ENCODE results near the gene ACVRL1.
A peak's percentile ranks its signal among the peaks of the same experiment; 100 is the strongest.

Gene ACVRL1

DNA sequence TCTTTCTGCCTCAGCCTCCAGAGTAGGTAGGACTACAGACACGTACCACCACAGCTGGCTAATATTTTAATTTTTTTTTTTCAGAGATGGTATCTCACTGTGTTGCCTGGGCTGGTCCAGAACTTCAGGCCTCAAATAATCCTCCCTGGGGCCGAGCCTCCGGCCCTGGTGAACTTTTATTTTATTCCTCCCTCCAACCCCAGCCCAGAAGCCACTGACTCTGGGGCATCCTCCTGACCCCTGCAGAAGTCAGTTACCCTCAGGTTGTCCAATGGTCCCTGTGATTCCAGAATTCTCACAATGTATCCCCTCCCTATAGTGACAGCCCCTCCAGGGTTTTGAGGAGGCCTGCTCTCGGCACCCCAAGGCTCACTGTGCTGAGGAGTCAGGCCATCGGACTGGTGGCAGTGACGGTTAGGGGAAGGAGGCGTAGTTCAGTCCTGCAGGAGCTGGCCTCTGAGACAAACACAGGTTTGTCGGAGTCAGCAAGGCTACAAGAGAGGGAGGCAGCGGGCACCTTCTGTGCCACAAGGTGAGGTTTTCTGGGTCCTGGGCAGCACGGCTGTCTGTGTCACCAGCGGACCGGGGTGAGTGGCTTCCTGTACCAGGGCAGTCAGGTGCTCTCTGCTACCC, 39.4 kb upstream of the ACVRL1 start:
- FAIRE-seq (no peak), DNase-seq (ENCODE audit: insufficient read length) (no peak)
- TF ChIP-seq TAF1 (IDR thresholded peaks at IDR 0.05; ENCODE audit: borderline replicate concordance, low read depth, low read length) (no peak), POLR2AphosphoS5 (IDR thresholded peaks at IDR 0.05; ENCODE audit: low read depth, low read length) (no peak), POLR2A (IDR thresholded peaks at IDR 0.05; ENCODE audit: low read depth, low read length) (no peak)

DNA sequence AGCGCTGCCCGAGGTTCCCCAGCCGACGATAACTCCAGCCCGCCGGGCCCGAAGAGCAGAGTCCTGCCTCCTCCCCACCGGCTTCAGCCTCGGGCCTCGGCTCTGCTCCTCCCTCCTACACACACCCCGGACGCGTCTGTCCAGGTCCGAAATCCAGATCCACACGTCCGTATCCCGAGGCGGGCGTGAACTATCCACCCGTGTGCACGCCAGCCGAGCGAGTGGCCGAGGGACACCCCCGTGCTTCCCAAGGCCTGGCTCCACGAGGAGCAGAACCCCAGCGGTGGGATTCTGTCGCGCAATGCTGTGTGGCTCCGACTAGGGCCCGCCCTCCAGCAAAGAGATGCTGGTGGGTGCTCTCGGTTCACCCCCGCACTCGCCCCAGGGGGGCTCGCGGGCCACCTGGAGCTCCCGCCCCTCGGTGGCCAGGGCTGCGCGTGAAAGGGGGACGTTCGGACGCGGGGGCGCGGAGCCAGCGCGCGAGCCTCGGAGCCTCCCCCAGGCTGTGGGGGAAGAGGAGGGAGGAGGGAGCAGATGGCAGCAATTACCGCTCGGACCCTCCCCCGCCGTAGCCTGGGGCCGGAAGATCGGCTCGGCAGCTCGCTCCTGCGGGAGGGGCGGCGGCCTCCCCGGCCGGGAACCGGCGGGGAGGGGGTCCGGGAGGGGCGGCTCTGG, 38.3 kb upstream of the ACVRL1 start:
- FAIRE-seq: no peak
- DNase-seq (ENCODE audit: insufficient read length): no peak
- no peak for TF ChIP-seq TAF1 (IDR thresholded peaks at IDR 0.05; ENCODE audit: borderline replicate concordance, low read depth, low read length)
- no peak for TF ChIP-seq POLR2AphosphoS5 (IDR thresholded peaks at IDR 0.05; ENCODE audit: low read depth, low read length)
- TF ChIP-seq POLR2A (IDR thresholded peaks at IDR 0.05; ENCODE audit: low read depth, low read length): no peak

DNA sequence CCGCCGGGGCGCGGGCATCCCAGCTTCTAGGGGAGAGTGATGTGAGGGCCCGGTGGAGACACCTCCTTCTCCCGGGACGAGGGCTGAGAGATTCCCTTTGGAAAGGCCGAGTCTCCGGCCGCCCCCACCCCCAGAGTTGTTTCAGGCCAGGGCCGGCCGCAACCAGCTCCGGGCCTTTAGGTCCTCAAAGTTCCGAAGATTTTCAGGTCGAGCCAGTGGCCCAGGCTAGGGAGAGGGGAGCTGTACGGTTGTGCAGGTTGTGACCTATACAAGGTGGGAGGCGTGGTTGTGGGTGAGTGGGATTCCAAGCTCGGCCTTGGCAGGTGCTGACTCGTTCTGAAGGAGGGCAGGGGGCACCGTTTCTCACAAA, 37.8 kb upstream of the ACVRL1 start:
- DNase-seq (ENCODE audit: insufficient read length): no peak
- no peak for FAIRE-seq
- TF ChIP-seq TAF1 (IDR thresholded peaks at IDR 0.05; ENCODE audit: borderline replicate concordance, low read depth, low read length): no peak
- no peak for TF ChIP-seq POLR2A (IDR thresholded peaks at IDR 0.05; ENCODE audit: low read depth, low read length)
- no peak for TF ChIP-seq POLR2AphosphoS5 (IDR thresholded peaks at IDR 0.05; ENCODE audit: low read depth, low read length)

DNA sequence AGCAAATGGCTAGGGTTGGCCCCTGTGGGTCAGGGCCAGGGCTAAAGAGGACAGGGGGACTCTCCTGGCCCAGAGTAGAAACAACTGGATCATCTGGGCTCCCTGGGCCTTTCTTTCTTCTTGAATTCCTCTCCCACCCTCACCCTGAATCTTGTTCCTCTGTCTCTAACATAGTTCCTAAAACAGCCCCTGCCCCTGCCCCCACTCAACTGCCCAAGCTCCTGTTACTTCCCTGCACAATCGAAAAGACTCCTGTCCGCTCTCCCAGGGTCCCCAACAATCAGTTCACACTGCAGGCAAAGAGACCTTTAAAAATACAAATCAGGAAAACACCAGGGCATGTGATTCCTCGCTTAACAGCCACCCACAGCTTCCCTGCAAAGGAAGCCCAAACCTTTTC, 37.4 kb upstream of the ACVRL1 start:
- TF ChIP-seq TAF1 (IDR thresholded peaks at IDR 0.05; ENCODE audit: borderline replicate concordance, low read depth, low read length) (no peak), POLR2A (IDR thresholded peaks at IDR 0.05; ENCODE audit: low read depth, low read length) (no peak), POLR2AphosphoS5 (IDR thresholded peaks at IDR 0.05; ENCODE audit: low read depth, low read length) (no peak)
- no peak for DNase-seq (ENCODE audit: insufficient read length)
- FAIRE-seq: no peak

DNA sequence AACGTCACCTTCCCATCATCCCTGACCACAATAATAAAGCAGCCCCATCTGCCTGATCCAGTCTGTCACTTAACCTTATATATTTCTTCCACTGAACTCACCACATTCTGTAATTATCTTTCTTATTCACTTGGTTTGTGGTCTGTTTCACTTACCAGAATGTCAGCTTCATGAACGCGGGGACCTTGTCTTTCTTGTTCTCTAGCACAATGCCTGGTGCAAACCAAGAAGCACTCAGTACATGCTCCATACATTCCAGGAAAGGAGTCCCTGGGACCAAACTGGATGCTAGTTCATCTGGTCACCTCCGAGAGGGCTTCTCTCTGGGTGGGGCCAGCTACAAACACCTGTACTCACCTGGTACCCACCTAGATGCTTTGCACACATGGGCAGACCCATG, 36.8 kb upstream of the ACVRL1 start:
- DNase-seq (ENCODE audit: insufficient read length): no peak
- TF ChIP-seq TAF1 (IDR thresholded peaks at IDR 0.05; ENCODE audit: borderline replicate concordance, low read depth, low read length): no peak
- no peak for TF ChIP-seq POLR2AphosphoS5 (IDR thresholded peaks at IDR 0.05; ENCODE audit: low read depth, low read length)
- no peak for TF ChIP-seq POLR2A (IDR thresholded peaks at IDR 0.05; ENCODE audit: low read depth, low read length)
- FAIRE-seq: no peak

DNA sequence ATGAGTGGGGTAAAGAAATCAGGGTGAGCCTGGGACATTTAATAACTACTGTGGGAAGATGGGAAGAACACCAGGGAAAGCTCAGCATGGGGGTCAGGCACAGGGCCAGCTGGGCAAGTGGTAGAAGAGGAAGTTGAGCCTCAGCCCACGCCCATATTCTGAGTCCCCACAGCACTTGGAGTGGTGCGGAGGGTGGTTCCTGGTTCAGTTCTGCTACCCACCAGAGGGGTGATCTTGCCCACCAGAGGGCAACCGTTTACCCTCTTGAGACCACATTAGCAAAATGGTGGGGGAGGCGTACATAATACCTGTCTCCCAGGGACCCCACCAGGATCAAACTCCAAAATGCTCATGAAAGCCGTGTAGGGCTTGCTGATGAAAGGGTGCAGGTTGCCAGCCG, 36.2 kb upstream of the ACVRL1 start:
- FAIRE-seq: peak; percentile 27
- TF ChIP-seq TAF1 (IDR thresholded peaks at IDR 0.05; ENCODE audit: borderline replicate concordance, low read depth, low read length) (no peak), POLR2A (IDR thresholded peaks at IDR 0.05; ENCODE audit: low read depth, low read length) (no peak), POLR2AphosphoS5 (IDR thresholded peaks at IDR 0.05; ENCODE audit: low read depth, low read length) (no peak)
- DNase-seq (ENCODE audit: insufficient read length): no peak

DNA sequence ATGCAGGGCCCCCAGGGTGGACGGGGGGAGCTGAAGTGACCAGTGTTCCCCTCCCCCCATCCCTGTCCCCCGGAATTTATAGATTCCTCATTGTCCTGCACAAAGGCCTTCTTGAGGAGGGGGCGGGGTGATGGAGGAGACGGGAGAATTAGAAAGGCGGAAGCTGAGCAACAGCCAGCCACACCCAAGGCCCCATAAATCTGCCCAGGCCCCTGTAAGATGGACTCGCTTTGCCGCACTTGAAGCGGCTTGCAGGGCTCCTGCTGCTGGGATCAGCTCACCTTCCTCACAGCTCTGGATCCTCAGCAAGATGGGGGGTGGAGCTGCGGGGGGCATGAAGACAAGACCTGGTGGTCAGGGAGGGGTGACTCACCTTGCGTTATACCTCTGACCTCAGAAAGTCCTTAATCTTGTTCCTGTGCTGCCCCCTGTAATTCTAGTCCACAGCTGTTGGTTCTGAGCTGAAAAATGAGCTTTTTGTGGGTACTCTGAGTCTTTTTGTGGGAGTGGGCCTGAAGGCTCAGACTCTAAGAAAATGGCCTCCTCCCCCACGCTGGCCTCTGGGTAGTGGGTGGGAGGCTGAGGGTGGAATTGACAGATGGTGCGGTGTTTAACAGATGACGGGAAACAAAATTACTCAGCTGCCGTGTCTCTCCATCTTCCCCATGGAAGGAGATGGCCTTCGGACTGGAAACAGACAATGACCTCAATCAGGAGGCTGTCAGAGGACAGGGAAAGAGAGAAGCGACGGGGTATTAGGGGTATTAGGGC, 35.2 kb upstream of the ACVRL1 start:
- DNase-seq (ENCODE audit: insufficient read length): no peak

DNA sequence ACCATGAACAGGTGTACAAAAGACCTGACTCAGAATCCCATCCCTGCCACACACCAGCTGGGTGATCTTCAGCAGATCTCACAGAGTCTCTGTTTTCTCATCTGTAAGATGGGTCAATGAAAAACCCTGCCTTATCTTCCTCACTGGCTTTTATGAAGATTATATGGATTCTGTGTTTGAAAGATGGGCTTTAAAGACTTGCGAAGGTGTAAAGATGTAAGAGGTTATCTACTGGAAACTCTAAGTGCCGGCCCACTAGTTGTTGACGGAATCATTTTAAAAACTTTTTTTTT, 34.7 kb upstream of the ACVRL1 start:
- FAIRE-seq: no peak
- DNase-seq (ENCODE audit: insufficient read length): no peak
- no peak for TF ChIP-seq POLR2A (IDR thresholded peaks at IDR 0.05; ENCODE audit: low read depth, low read length)
- TF ChIP-seq TAF1 (IDR thresholded peaks at IDR 0.05; ENCODE audit: borderline replicate concordance, low read depth, low read length): no peak
- TF ChIP-seq POLR2AphosphoS5 (IDR thresholded peaks at IDR 0.05; ENCODE audit: low read depth, low read length): no peak

More for the DNA sequence above, 35.2 kb upstream of the ACVRL1 start:
- no peak for FAIRE-seq
- no peak for TF ChIP-seq POLR2AphosphoS5 (IDR thresholded peaks at IDR 0.05; ENCODE audit: low read depth, low read length)
- no peak for TF ChIP-seq TAF1 (IDR thresholded peaks at IDR 0.05; ENCODE audit: borderline replicate concordance, low read depth, low read length)
- no peak for TF ChIP-seq POLR2A (IDR thresholded peaks at IDR 0.05; ENCODE audit: low read depth, low read length)

DNA sequence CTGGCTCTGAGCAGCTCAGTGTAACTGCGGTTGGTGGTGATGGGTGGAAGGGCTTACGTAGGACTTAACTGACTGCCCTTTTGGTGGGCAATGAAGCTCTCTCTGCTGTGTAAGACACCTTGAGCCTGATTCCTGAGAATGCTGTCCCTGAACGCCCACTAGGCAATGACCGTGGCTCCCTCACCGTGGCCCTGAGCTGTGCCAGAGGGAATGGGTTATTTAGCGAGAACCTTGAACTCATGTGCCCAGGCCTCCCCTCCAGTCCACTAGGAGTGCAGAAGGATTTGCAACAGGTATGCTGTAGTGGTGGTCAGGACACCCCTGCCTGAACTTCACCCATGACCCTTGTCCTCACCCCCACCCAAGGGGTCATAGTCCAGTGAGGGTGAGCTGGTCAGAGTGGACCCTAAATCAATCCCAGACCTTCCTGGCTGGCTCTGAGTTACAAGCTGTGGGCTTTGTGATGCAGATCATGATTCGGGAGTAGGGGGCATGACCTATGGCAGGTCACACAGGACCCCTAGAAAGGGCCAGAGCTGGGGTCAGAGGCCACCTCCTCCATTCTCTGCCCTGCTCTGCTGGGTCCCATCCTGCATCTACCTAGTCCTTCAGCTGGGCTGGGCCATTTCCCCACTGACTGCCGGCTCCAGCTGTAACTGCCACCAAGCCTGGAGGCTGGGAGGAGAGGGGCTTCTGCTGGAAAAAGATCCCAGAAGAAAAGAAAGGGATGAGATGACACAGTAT, 33.9 kb upstream of the ACVRL1 start:
- DNase-seq (ENCODE audit: insufficient read length) (no peak), FAIRE-seq (no peak)
- TF ChIP-seq POLR2A (IDR thresholded peaks at IDR 0.05; ENCODE audit: low read depth, low read length) (no peak), TAF1 (IDR thresholded peaks at IDR 0.05; ENCODE audit: borderline replicate concordance, low read depth, low read length) (no peak), POLR2AphosphoS5 (IDR thresholded peaks at IDR 0.05; ENCODE audit: low read depth, low read length) (no peak)

DNA sequence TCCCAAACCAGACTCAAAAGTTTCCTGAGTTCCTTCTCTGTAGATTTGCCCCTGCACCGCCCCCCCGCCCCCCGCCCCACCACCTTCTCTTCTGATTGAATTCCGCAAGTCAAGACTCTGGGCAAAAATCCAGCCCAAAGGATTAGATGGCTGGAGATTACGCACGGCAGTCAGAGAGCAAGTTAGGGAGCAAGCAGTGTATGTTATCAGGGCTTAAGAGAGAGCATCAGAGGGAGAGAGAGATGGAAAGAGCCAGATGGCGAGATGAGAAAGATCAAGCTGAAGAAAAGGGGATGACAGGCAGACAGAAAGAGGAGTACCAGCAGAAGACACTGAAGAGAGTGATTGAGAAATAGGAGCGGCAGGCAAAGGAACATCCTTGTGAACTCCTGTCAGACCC, 33.3 kb upstream of the ACVRL1 start:
- no peak for FAIRE-seq
- TF ChIP-seq TAF1 (IDR thresholded peaks at IDR 0.05; ENCODE audit: borderline replicate concordance, low read depth, low read length) (no peak), POLR2AphosphoS5 (IDR thresholded peaks at IDR 0.05; ENCODE audit: low read depth, low read length) (no peak), POLR2A (IDR thresholded peaks at IDR 0.05; ENCODE audit: low read depth, low read length) (no peak)

DNA sequence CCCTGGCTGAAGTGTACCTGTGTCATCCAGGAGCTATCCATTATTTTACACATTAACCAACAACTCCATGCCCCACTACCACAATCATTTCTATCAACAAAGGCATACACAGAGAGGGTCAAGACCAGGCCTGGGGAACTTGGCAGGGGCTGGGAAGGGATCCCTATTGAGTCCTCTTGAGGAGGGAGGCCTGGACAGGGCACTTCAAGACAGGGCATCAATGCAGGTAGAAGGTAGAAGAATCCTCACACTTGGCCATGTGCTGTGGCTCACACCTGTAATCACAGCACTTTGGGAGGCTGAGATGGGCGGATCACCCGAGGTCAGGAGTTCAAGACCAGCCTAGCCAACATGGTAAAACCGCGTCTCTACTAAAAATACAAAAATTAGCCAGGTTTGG, 32.8 kb upstream of the ACVRL1 start:
- DNase-seq (ENCODE audit: insufficient read length) (no peak), FAIRE-seq (no peak)
- no peak for TF ChIP-seq POLR2AphosphoS5 (IDR thresholded peaks at IDR 0.05; ENCODE audit: low read depth, low read length)
- no peak for TF ChIP-seq POLR2A (IDR thresholded peaks at IDR 0.05; ENCODE audit: low read depth, low read length)
- no peak for TF ChIP-seq TAF1 (IDR thresholded peaks at IDR 0.05; ENCODE audit: borderline replicate concordance, low read depth, low read length)

More for the DNA sequence above, 33.3 kb upstream of the ACVRL1 start:
- DNase-seq (ENCODE audit: insufficient read length): no peak
